GM10847 (cell line): ENCODE results near the gene ANKRD50.

Experiments used
- POLR2A ChIP-seq: IDR thresholded peaks from 2 replicates; pipeline ENCODE4 v1.6.1; 2011; ENCODE audit not compliant: insufficient read length; ENCODE audit errors: extremely low read depth

Gene ANKRD50

GRCh38 chr4:124684301-124684700 lies 28.2 kb downstream of the ANKRD50 start:
- no peak for TF ChIP-seq POLR2A

DNA sequence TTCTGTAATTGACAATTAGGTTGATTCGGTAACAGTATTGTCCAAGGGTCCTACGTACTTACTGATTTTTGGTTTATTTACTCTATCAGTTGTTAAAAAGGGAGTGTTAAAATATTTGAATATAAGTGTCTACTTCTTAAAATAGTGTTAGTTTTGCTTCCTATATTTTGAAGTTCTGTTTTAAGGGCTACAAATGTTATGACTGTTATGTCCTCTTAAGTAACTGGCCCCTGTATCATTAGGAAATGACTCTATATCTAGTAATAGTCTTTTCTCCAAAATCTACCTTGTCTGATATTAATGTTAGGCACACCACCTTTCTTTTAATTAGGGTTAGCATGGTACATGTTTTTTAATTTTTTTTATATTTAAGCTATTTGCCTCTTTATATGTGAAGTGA lies 30.1 kb downstream of the ANKRD50 start:
- no peak for TF ChIP-seq POLR2A

GRCh38 chr4:124666496-124666895 lies 46.0 kb downstream of the ANKRD50 start:
- TF ChIP-seq POLR2A = no peak

- TF ChIP-seq POLR2A = no peak
Measured at GRCh38 chr4:124658795-124659194, 53.7 kb downstream of the ANKRD50 start.

DNA sequence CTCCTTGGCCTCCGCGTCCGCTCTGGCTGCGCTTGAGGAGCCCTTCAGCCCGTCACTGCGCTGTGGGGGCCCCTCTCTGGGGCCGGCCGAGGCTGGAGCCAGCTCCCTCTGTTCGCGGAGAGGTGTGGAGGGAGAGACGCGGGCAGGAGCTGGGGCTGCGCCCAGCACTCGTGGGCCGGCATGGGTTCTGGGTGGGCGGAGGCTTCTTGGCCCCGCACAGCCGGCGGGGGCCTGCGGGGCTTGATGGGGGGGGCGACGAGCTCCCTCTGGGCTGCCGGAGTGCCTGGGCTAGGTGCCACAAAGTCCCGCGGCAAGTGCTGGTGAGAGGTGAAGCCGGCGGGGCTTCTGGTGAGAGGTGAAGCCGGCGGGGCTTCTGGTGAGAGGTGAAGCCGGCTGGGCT lies 61.9 kb downstream of the ANKRD50 start:
- no peak for TF ChIP-seq POLR2A

DNA sequence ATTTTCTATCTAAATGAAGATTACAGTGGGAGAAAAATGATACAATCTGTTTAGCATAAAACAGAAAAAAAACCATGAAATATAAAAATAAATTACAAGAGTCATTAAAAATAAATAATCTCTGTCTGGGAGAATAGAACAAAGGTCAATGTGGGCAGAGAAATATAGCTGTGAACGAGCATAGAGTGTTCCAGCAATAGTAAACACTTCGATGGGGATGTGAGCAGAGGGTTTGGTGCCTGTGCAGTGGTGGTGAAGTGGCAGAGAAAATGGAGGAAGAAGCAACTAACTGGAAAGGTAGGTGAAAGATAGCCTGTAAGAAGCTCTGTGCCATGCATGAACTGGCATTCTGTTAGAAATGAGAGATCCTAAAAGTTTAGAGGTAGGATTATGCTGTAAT lies 64.9 kb downstream of the ANKRD50 start:
- TF ChIP-seq POLR2A = no peak

DNA sequence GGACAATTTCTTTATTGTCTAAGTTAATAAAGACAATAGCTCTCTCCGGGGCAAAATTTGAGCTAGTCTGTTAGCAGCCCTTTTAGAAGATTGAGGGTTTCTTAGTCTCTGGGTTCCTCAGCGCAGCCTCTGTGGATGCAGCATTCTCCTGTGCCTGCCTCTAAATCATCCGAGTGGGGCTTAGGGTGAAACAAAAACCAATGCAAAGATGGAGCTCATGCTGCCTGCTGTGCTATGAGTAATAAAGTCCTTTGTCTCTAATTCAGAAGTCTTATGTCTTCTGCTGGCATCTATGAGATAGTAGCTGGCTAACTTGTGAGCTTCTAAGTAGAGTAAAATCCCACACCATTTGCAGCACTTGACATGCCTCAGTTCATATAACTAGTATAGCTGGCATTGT lies 67.9 kb downstream of the ANKRD50 start:
- TF ChIP-seq POLR2A = no peak

GRCh38 chr4:124642846-124643245 lies 69.7 kb downstream of the ANKRD50 start:
- TF ChIP-seq POLR2A = no peak

- no peak for TF ChIP-seq POLR2A
Measured at GRCh38 chr4:124641715-124642381, 70.7 kb downstream of the ANKRD50 start.

GRCh38 chr4:124640022-124640730 lies 72.4 kb downstream of the ANKRD50 start:
- no peak for TF ChIP-seq POLR2A

- TF ChIP-seq POLR2A = no peak
Measured at GRCh38 chr4:124637321-124637720, 75.2 kb downstream of the ANKRD50 start.

GRCh38 chr4:124636788-124637187 lies 75.7 kb downstream of the ANKRD50 start:
- TF ChIP-seq POLR2A = no peak

- no peak for TF ChIP-seq POLR2A
Measured at GRCh38 chr4:124635331-124635730, 77.2 kb downstream of the ANKRD50 start.

DNA sequence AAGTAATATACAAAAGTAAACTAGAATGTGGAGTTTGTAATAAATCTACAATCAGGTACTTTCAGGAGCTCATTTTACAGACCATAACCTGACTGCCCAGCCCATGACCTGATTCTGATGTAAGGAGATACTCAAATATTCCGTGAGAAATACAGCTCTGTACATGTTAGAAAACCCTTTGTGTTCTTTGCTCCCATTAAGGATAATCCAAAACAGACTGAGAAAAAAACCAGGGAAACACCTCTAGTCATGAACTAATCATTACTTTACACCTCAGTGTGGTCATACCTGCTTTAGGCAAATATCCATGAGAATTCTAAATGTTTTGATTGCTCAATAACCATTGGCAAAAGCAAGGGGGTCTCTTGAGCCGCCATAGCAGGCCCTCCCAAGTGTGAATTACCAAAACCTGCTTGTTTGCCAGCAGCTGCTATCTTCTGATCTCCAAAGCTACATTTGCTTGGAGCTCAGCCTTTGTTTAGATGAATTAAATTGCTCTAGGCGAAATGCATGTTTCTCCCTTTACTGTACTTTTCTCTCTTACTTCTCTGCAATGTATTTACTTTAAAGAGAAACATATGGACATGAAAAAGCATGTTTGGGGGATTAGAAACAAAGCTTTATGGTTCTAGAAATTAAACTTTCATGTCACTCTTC lies 79.1 kb downstream of the ANKRD50 start:
- TF ChIP-seq POLR2A = no peak

DNA sequence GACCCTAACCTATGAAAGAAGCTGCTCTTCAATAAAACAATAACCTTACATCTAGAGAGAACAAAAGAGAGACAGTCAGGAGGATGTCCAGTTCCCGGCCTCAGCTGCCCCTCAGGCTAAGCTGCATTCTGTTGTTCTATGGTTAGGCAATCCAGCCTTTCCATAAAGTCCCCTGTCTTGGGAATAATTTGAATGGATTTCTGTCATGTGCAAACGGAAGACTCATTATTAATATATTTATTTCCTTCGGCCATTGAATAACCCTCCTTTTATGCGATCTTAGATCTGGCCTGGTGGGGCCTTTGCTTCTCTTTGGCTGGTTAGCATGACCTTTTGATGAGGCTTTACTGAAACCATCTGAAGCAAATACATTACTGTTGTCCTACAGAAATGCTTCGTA lies 80.1 kb downstream of the ANKRD50 start:
- no peak for TF ChIP-seq POLR2A

DNA sequence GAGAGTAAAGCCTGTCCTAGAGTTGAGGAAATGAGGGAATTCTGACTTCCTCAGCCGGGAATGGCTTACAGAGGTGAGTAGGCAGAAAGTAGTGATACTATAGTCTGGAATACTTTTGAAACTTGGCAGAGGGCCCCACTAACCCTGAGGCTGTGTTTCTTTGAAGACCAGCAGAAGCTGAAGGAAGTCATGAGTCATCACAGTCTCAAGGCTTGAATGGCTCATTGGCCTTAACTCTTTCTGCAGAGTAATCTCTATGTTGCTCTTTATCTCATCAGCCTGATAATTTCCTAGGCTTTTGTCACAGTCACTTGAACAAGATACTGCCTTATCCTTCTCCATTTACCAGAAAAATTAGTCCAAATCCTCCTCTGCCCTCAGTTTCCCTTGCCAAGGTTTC lies 80.8 kb downstream of the ANKRD50 start:
- TF ChIP-seq POLR2A = no peak
